ENCODE results near the gene KNTC1. TPM values are rescaled to one million over a fixed set of nuclear protein-coding genes. Genes with fewer than 3 reads are reported as not detected.
A peak's percentile ranks its signal among the peaks of the same experiment; 100 is the strongest.

Gene KNTC1
- total RNA-seq, 4 donors from 2014 or later, result 1.3 to 5.3 (median 2.2) TPM

GRCh38 chr12:122517877-122518276 lies 9.2 kb upstream of the KNTC1 start:
- ATAC-seq (peak in 1 of 2 donors; percentile 12), DNase-seq (no peak)
- no peaks in the 10 kb centered on the region for H3K9me3 ChIP-seq
- intact Hi-C loops (cut with DNase I; ENCODE audit: low total_unique reads) (no loop called here), in situ Hi-C loops (cut with MboI; ENCODE audit: low sequenced_read_pairs in 4 of 4) (loop anchor here in 3 of 4 donors (25.0 kb wide), 3 partner anchors 244 to 1119 kb away; partner anchors contain the start of genes CCDC62 (in 1 of the 3), DENR (in 1 of the 3), EIF2B1 (in 1 of the 3) and GTF2H3 (in 1 of the 3))
- no peaks in the 10 kb centered on the region for H3K27me3 ChIP-seq
- H3K27ac ChIP-seq, result peak overlapping the region in 1 of 4 donors; percentile 39
- no peak for TF ChIP-seq CTCF (IDR thresholded peaks at IDR 0.05 in 4 of 5, conservative IDR thresholded peaks at IDR 0.05 in 1 of 5)
- TF ChIP-seq POLR2A (IDR thresholded peaks at IDR 0.05), result no peak
- H3K4me3 ChIP-seq, result no peak overlapping the region
- H3K36me3 ChIP-seq, result peaks cover 9 to 95% of the 10 kb centered on the region in 2 donors
- peaks cover 7 to 12% of the 10 kb centered on the region in 2 donors for H3K4me1 ChIP-seq

- TF ChIP-seq CTCF (IDR thresholded peaks at IDR 0.05 in 4 of 5, conservative IDR thresholded peaks at IDR 0.05 in 1 of 5), result no peak
- TF ChIP-seq POLR2A (IDR thresholded peaks at IDR 0.05), result no peak
- no peak for DNase-seq
- no peak for ATAC-seq
- intact Hi-C loops (cut with DNase I; ENCODE audit: low total_unique reads), result no loop called here
- Histone ChIP-seq H3K27ac (no peak overlapping the region), H3K27me3 (no peaks in the 10 kb centered on the region), H3K4me3 (no peak overlapping the region), H3K4me1 (peaks cover 17 to 22% of the 10 kb centered on the region in 2 donors), H3K9me3 (no peaks in the 10 kb centered on the region), H3K36me3 (peaks cover 9 to 85% of the 10 kb centered on the region in 2 donors)
- in situ Hi-C loops (cut with MboI; ENCODE audit: low sequenced_read_pairs in 4 of 4), result loop anchor here in 3 of 4 donors (25.0 kb wide), 3 partner anchors 243 to 1118 kb away; partner anchors contain the start of genes CCDC62 (in 1 of the 3), DENR (in 1 of the 3), EIF2B1 (in 1 of the 3) and GTF2H3 (in 1 of the 3)
Observed at GRCh38 chr12:122518908-122519307, 8.1 kb upstream of the KNTC1 start.

- TF ChIP-seq CTCF (IDR thresholded peaks at IDR 0.05 in 4 of 5, conservative IDR thresholded peaks at IDR 0.05 in 1 of 5) (peak in 1 of 5 experiments; percentile 12), POLR2A (IDR thresholded peaks at IDR 0.05) (no peak)
- intact Hi-C loops (cut with DNase I; ENCODE audit: low total_unique reads), result no loop called here
- peaks cover 23 to 27% of the 10 kb centered on the region in 2 donors for H3K4me1 ChIP-seq
Observed at GRCh38 chr12:122519418-122519817, 7.6 kb upstream of the KNTC1 start.

GRCh38 chr12:122520676-122521075 lies 6.4 kb upstream of the KNTC1 start:
- DNase-seq, result no peak
- peak overlapping the region in 1 of 4 donors; percentile 1 for H3K27ac ChIP-seq
- TF ChIP-seq CTCF (IDR thresholded peaks at IDR 0.05 in 4 of 5, conservative IDR thresholded peaks at IDR 0.05 in 1 of 5) (no peak), POLR2A (IDR thresholded peaks at IDR 0.05) (no peak)
- H3K27me3 ChIP-seq, result no peaks in the 10 kb centered on the region
- peaks cover 33 to 38% of the 10 kb centered on the region in 2 donors for H3K4me1 ChIP-seq
- in situ Hi-C loops (cut with MboI; ENCODE audit: low sequenced_read_pairs in 4 of 4) (loop anchor here in 3 of 4 donors (25.0 kb wide), 3 partner anchors 242 to 1117 kb away; partner anchors contain the start of genes CCDC62 (in 1 of the 3), DENR (in 1 of the 3), EIF2B1 (in 1 of the 3) and GTF2H3 (in 1 of the 3)), intact Hi-C loops (cut with DNase I; ENCODE audit: low total_unique reads) (loop anchor here (10.0 kb wide), 1 partner anchor 1084 kb away; the partner anchor contains the start of gene DDX55)
- H3K4me3 ChIP-seq, result no peak overlapping the region
- no peak for ATAC-seq
- peaks cover 8 to 67% of the 10 kb centered on the region in 2 donors for H3K36me3 ChIP-seq
- no peaks in the 10 kb centered on the region for H3K9me3 ChIP-seq

More at GRCh38 chr12:122519418-122519817, 7.6 kb upstream of the KNTC1 start:
- DNase-seq (no peak), ATAC-seq (no peak)
- no peaks in the 10 kb centered on the region for H3K9me3 ChIP-seq
- in situ Hi-C loops (cut with MboI; ENCODE audit: low sequenced_read_pairs in 4 of 4), result loop anchor here in 3 of 4 donors (25.0 kb wide), 3 partner anchors 243 to 1118 kb away; partner anchors contain the start of genes CCDC62 (in 1 of the 3), DENR (in 1 of the 3), EIF2B1 (in 1 of the 3) and GTF2H3 (in 1 of the 3)
- no peaks in the 10 kb centered on the region for H3K27me3 ChIP-seq
- H3K4me3 ChIP-seq, result no peak overlapping the region
- peak overlapping the region in 1 of 4 donors; percentile 5 for H3K27ac ChIP-seq
- peaks cover 9 to 79% of the 10 kb centered on the region in 2 donors for H3K36me3 ChIP-seq

Data from gastrocnemius medialis (tissue), 4 donors.